Measurements from ENCODE around the gene KIAA1191.

Gene KIAA1191

GRCh38 chr5:176394881-176395675 is 33.5 kb upstream of the KIAA1191 start:
- H3K4me1 Mint-ChIP-seq (ENCODE audit: low read depth) = peaks cover 4% of the 10 kb centered on the region
- H3K4me3 Mint-ChIP-seq = no peak overlapping the region
- H3K27ac Mint-ChIP-seq = no peak overlapping the region
- H3K9me3 Mint-ChIP-seq = no peaks in the 10 kb centered on the region
- no peaks in the 10 kb centered on the region for H3K27me3 Mint-ChIP-seq
- H3K36me3 Mint-ChIP-seq (ENCODE audit: low read depth) = peaks cover 73% of the 10 kb centered on the region
- no peak for DNase-seq

DNA sequence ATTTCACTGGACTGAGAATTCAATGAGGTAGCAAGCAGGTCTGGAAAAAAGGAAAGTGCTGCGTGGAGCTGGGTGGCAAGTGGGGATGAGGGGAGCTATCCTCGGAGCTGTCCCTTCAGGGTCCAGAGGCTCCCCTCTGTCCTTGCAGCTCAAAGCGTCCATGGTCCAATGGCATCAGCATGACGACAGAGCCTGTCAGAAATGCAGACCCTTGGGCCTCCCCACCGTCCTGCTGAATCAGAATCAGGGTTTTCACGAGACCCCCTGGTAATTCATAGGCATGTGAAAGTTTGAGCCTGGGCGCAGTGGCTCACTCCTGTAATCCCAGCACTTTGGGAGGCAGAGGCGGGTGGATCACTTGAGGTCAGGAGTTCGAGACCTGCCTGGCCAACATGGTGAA is 32.5 kb upstream of the KIAA1191 start:
- Mint-ChIP-seq H3K4me3 (no peak overlapping the region), H3K4me1 (ENCODE audit: low read depth) (peaks cover 8% of the 10 kb centered on the region), H3K36me3 (ENCODE audit: low read depth) (peaks cover 79% of the 10 kb centered on the region), H3K27ac (no peak overlapping the region), H3K9me3 (no peaks in the 10 kb centered on the region), H3K27me3 (no peaks in the 10 kb centered on the region)
- no peak for DNase-seq

DNA sequence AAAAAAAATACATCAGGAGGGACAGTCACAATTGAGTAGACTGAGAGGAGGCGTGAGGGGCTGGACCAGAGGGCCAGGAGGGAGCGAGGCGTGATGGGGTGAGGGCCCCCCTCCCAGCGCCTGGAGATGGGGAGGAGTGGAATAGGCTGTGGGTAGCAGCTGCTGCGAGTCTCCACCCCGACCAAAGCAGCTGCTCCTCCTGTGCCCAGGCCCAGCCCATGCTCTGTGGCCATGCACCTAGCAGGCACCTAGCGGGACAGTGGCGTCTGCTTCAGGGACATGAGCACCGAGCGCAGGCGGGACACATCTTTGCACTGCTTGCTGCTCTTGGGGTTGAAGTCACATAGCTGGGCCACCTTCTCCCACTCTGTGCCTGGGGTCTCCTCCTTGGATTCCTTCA is 31.0 kb upstream of the KIAA1191 start:
- no peaks in the 10 kb centered on the region for H3K9me3 Mint-ChIP-seq
- peak overlapping the region; percentile 78 for H3K27ac Mint-ChIP-seq
- no peak for DNase-seq
- H3K4me3 Mint-ChIP-seq = no peak overlapping the region
- no peaks in the 10 kb centered on the region for H3K27me3 Mint-ChIP-seq
- H3K4me1 Mint-ChIP-seq (ENCODE audit: low read depth) = peaks cover 9% of the 10 kb centered on the region
- peaks cover 81% of the 10 kb centered on the region for H3K36me3 Mint-ChIP-seq (ENCODE audit: low read depth)

DNA sequence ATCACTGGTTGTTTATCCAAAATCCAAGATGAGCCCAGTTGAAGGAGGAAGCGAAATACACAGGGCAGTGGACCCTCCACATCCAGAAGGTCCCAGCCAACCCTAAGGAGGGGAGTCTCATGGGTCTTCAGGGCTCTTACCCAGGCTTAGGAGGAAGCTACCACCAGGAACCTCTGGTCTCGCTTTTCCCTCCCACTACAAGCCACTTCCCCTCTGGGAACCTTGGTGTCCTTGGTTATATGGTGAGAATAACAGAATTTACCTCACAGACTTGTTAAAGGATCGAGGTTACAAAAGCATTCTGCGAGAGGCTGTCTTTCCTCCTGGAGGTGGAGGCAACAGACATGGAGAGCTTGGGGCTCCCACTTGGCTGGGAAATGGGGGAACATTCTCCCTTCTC is 30.4 kb upstream of the KIAA1191 start:
- H3K27ac Mint-ChIP-seq = peak overlapping the region; percentile 78
- DNase-seq = no peak
- H3K9me3 Mint-ChIP-seq = no peaks in the 10 kb centered on the region
- peaks cover 85% of the 10 kb centered on the region for H3K36me3 Mint-ChIP-seq (ENCODE audit: low read depth)
- no peak overlapping the region for H3K4me3 Mint-ChIP-seq
- peaks cover 13% of the 10 kb centered on the region for H3K4me1 Mint-ChIP-seq (ENCODE audit: low read depth)
- H3K27me3 Mint-ChIP-seq = no peaks in the 10 kb centered on the region

- no peak for DNase-seq
- Mint-ChIP-seq H3K27me3 (no peaks in the 10 kb centered on the region), H3K4me3 (no peak overlapping the region), H3K4me1 (ENCODE audit: low read depth) (peaks cover 19% of the 10 kb centered on the region), H3K9me3 (no peaks in the 10 kb centered on the region), H3K27ac (peak overlapping the region; percentile 78), H3K36me3 (ENCODE audit: low read depth) (peaks cover 85% of the 10 kb centered on the region)
Observed at GRCh38 chr5:176391479-176391878, 29.9 kb upstream of the KIAA1191 start.

- Mint-ChIP-seq H3K27me3 (no peaks in the 10 kb centered on the region), H3K9me3 (no peaks in the 10 kb centered on the region), H3K27ac (peak overlapping the region; percentile 100), H3K4me3 (peak overlapping the region; percentile 98), H3K4me1 (ENCODE audit: low read depth) (peaks cover 35% of the 10 kb centered on the region), H3K36me3 (ENCODE audit: low read depth) (peaks cover 92% of the 10 kb centered on the region)
- no peak for DNase-seq
Observed at GRCh38 chr5:176389135-176390123, 27.9 kb upstream of the KIAA1191 start.

DNA sequence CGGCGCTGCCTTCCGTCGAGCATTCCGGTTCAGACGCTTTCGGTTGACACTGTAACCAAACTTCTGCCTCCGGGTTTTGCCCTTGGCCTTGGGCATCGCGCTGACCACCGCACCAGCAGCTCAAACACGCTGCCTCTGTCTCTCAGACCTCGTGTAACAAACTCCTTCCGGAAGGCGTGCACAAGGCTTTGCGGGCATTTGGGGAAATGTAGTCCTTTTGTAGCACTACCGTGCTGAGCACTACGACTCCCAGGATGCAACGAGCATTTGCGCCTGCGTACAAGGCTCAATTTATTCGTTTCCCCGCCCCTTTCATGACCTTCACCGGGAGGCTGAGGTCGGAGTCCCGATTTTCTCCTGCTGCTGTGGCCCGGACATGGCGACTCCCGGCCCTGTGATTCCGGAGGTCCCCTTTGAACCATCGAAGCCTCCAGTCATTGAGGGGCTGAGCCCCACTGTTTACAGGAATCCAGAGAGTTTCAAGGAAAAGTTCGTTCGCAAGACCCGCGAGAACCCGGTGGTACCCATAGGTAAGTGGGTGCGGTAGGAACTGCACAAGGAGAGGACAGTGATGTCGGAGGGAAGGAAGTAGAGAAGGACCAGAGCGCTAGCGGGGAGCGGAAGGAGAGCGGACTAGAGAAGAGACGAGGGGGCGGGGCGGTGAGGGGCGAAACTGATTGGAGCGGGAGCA is 27.0 kb upstream of the KIAA1191 start, which contains the start of the genes HIGD2A and NOP16:
TSS of gene HIGD2A (plus strand) at position 308 of the 691 bp plus-strand sequence. CDS start at position 377, 69 bp downstream.
TSS of gene NOP16 (minus strand) at position 155 of the 691 bp plus-strand sequence. CDS start at position 96, 59 bp downstream.
- no peaks in the 10 kb centered on the region for H3K9me3 Mint-ChIP-seq
- H3K4me1 Mint-ChIP-seq (ENCODE audit: low read depth) = peaks cover 35% of the 10 kb centered on the region
- DNase-seq = peak; percentile 96
- peak within 1 kb of the TSS; percentile 98 for H3K4me3 Mint-ChIP-seq
- H3K27ac Mint-ChIP-seq = peak within 1 kb of the TSS; percentile 100
- H3K36me3 Mint-ChIP-seq (ENCODE audit: low read depth) = peaks cover 95% of the 10 kb centered on the region
- no peaks in the 10 kb centered on the region for H3K27me3 Mint-ChIP-seq

GRCh38 chr5:176388003-176388443 is 26.5 kb upstream of the KIAA1191 start:
- H3K27me3 Mint-ChIP-seq = no peaks in the 10 kb centered on the region
- H3K36me3 Mint-ChIP-seq (ENCODE audit: low read depth) = peaks cover 95% of the 10 kb centered on the region
- peak overlapping the region; percentile 100 for H3K27ac Mint-ChIP-seq
- H3K4me3 Mint-ChIP-seq = peak overlapping the region; percentile 98
- DNase-seq = no peak
- H3K9me3 Mint-ChIP-seq = no peaks in the 10 kb centered on the region
- H3K4me1 Mint-ChIP-seq (ENCODE audit: low read depth) = peaks cover 35% of the 10 kb centered on the region

DNA sequence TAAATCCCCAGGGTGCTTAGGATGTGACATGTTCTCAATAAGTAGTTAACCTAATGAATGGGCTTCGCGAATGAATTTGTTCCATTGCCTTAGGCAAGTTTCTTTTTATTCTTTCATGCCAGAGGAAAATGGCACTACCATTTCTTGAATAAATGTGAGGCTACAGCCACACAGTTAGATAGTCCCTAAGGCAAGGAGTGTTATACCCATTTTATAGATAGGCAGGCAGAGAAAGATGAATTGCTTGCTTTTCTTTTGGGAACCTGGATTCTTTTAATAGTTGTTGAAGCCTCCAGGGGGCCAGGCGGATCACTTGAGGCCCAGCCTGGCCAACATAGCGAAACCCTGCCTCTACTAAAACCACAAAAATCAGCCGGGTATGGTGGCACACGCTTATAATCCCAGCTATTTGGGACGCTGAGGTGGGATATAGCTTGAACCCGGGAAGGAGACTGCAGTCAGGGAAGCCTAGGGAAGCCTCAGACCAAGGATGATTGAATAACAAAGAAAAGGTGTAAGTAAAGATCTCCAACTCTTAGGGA is 25.9 kb upstream of the KIAA1191 start:
- Mint-ChIP-seq H3K36me3 (ENCODE audit: low read depth) (peaks cover 96% of the 10 kb centered on the region), H3K27ac (peak overlapping the region; percentile 100)

GRCh38 chr5:176386491-176386890 is 24.9 kb upstream of the KIAA1191 start:
- H3K27me3 Mint-ChIP-seq = no peaks in the 10 kb centered on the region
- H3K9me3 Mint-ChIP-seq = no peaks in the 10 kb centered on the region
- DNase-seq = no peak
- H3K36me3 Mint-ChIP-seq (ENCODE audit: low read depth) = peaks cover 96% of the 10 kb centered on the region
- H3K27ac Mint-ChIP-seq = peak overlapping the region; percentile 100
- H3K4me3 Mint-ChIP-seq = peak overlapping the region; percentile 98
- H3K4me1 Mint-ChIP-seq (ENCODE audit: low read depth) = peaks cover 35% of the 10 kb centered on the region

More for the DNA sequence above, 25.9 kb upstream of the KIAA1191 start:
- Mint-ChIP-seq H3K4me3 (peak overlapping the region; percentile 98), H3K4me1 (ENCODE audit: low read depth) (peaks cover 35% of the 10 kb centered on the region), H3K9me3 (no peaks in the 10 kb centered on the region), H3K27me3 (no peaks in the 10 kb centered on the region)
- DNase-seq = no peak

GRCh38 chr5:176384991-176385390 is 23.4 kb upstream of the KIAA1191 start:
- Mint-ChIP-seq H3K4me3 (no peak overlapping the region), H3K27ac (peak overlapping the region; percentile 84), H3K9me3 (no peaks in the 10 kb centered on the region), H3K4me1 (ENCODE audit: low read depth) (peaks cover 31% of the 10 kb centered on the region), H3K27me3 (no peaks in the 10 kb centered on the region), H3K36me3 (ENCODE audit: low read depth) (peaks cover 96% of the 10 kb centered on the region)
- no peak for DNase-seq

- H3K4me1 Mint-ChIP-seq (ENCODE audit: low read depth) = peaks cover 28% of the 10 kb centered on the region
- no peaks in the 10 kb centered on the region for H3K27me3 Mint-ChIP-seq
- H3K9me3 Mint-ChIP-seq = no peaks in the 10 kb centered on the region
- DNase-seq = no peak
- H3K4me3 Mint-ChIP-seq = no peak overlapping the region
- peaks cover 97% of the 10 kb centered on the region for H3K36me3 Mint-ChIP-seq (ENCODE audit: low read depth)
- H3K27ac Mint-ChIP-seq = peak overlapping the region; percentile 84
Observed at GRCh38 chr5:176384366-176384930, 22.9 kb upstream of the KIAA1191 start.

DNA sequence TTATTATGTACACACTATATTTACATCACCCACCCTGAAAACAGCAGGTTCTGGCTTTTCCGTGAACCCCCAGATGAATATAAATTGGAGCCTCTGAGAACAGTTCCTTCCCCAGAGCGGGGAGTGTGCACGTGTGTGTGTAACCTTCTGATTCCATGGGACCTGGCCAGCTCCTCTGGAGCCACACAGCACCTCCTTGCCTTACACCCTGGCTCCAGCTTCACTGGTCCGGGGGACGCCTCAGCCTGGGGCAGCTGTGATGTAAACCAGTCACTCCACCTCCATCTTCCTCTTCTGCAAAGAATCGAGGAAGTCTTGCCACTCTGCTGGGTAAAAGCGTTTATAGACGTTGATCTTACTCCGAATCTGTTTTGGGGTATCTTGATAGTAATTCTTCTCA is 22.4 kb upstream of the KIAA1191 start:
- Mint-ChIP-seq H3K4me1 (ENCODE audit: low read depth) (peaks cover 28% of the 10 kb centered on the region), H3K4me3 (no peak overlapping the region), H3K27ac (no peak overlapping the region), H3K27me3 (no peaks in the 10 kb centered on the region), H3K9me3 (no peaks in the 10 kb centered on the region), H3K36me3 (ENCODE audit: low read depth) (peaks cover 97% of the 10 kb centered on the region)
- no peak for DNase-seq

All from activated T-cell treated with anti-CD3 and anti-CD28 coated beads, Interleukin-2, amount 50 U/mL, for 24 hours (primary cell).